Activated naive CD4-positive, alpha-beta T cell treated with Interleukin-2 at 50 U/mL for 16 hours (primary cell): Measurements from ENCODE around the gene ZNF527.
"Not testable (repeated sequence)": the region's sequence is repeated elsewhere in the genome, so short reads cannot be mapped to it uniquely, and the experiment has no call there.

Experiments used
- DNase-seq: peaks from one replicate; pipeline ENCODE4 v3.0.0-alpha.2; 2020

The ZNF527 gene

GRCh38 chr19:37370880-37371661 is at the start of gene ZNF527:
Gene ZNF527, plus strand, starts transcription at chr19:37371099. Its CDS starts 3,100 bp downstream, at chr19:37374199.
- DNase-seq, result peak; percentile 98

GRCh38 chr19:37329686-37330085 is 41.2 kb upstream of the ZNF527 start:
- DNase-seq, result no peak

GRCh38 chr19:37332839-37333238 is 38.1 kb upstream of the ZNF527 start:
- DNase-seq, result no peak

- no peak for DNase-seq
These were observed 37.4 kb upstream of the ZNF527 start for GRCh38 chr19:37333457-37333856.

GRCh38 chr19:37334179-37335071 is 36.5 kb upstream of the ZNF527 start:
- peak; percentile 86 for DNase-seq

- no peak for DNase-seq
These were observed 28.1 kb upstream of the ZNF527 start for GRCh38 chr19:37342753-37343152.

GRCh38 chr19:37346091-37346490 is 24.8 kb upstream of the ZNF527 start:
- no peak for DNase-seq

GRCh38 chr19:37348060-37348459 is 22.8 kb upstream of the ZNF527 start:
- DNase-seq, result no peak

GRCh38 chr19:37353968-37354367 is 16.9 kb upstream of the ZNF527 start:
- no peak for DNase-seq

- no peak for DNase-seq
These were observed 15.0 kb upstream of the ZNF527 start for GRCh38 chr19:37355901-37356300.

GRCh38 chr19:37361994-37362393 is 8.9 kb upstream of the ZNF527 start:
- DNase-seq, result no peak

- no peak for DNase-seq
These were observed 8.2 kb upstream of the ZNF527 start for GRCh38 chr19:37362733-37363132.

- not testable (repeated sequence) for DNase-seq
These were observed 466 bp upstream of the ZNF527 start for GRCh38 chr19:37370386-37370879.

GRCh38 chr19:37389234-37389633 is 18.3 kb downstream of the ZNF527 start:
- DNase-seq, result no peak

GRCh38 chr19:37391399-37391798 is 20.5 kb downstream of the ZNF527 start:
- DNase-seq, result not testable (repeated sequence)

GRCh38 chr19:37401078-37401477 is 30.2 kb downstream of the ZNF527 start:
- no peak for DNase-seq

- no peak for DNase-seq
These were observed 32.5 kb downstream of the ZNF527 start for GRCh38 chr19:37403403-37403802.

- not testable (repeated sequence) for DNase-seq
These were observed 35.4 kb downstream of the ZNF527 start for GRCh38 chr19:37406140-37406846.

GRCh38 chr19:37412700-37413099 is 41.8 kb downstream of the ZNF527 start:
- no peak for DNase-seq

GRCh38 chr19:37413313-37414084 is 42.6 kb downstream of the ZNF527 start:
- no peak for DNase-seq
